GM12878 (cell line): ENCODE results near the gene TBRG4. TPM values are rescaled to one million over a fixed set of nuclear protein-coding genes. Genes with fewer than 3 reads are reported as not detected.

Experiments used
- ATAC-seq: fragments of 200-7000 bp; cut with Tn5 transposase; 3 replicates; pipeline ENCODE4 v1.9.1; 2020; ENCODE audit warnings: mild to moderate bottlenecking, moderate library complexity
- BruUV-seq: library from RNA; stranded (reverse); fragments of 400-500 nt; replicated peaks from 2 replicates; lab custom pipeline; 2021; lab: Mats Ljungman, UMichigan
- CTCF ChIA-PET: fragments of 300-600 bp; sonication (Branson Sonifier 250); formaldehyde crosslinking; extraction: SDS; loops from one replicate; lab custom pipeline; 2021; ENCODE audit warnings: inconsistent platforms; lab: Yijun Ruan, JAX
- POLR2A ChIA-PET: fragments of 350-600 bp; formaldehyde crosslinking; extraction: SDS; loops from one replicate; lab custom pipeline; 2021; ENCODE audit warnings: inconsistent platforms; lab: Charles Lee
- RAD21 ChIA-PET: fragments of 300-600 bp; sonication (Branson Sonifier 250); formaldehyde crosslinking; loops from one replicate; lab custom pipeline; 2023; ENCODE audit warnings: antibody characterized with exemption; ENCODE audit not compliant: unreplicated experiment; lab: Charles Lee
- SMC1A ChIA-PET: fragments of 300-600 bp; sonication (Branson Sonifier 250); formaldehyde crosslinking; loops from one replicate; lab custom pipeline; 2023; ENCODE audit not compliant: unreplicated experiment, uncharacterized antibody; lab: Charles Lee
- DNase-seq: peaks from one replicate; pipeline ENCODE4 v3.0.0-alpha.2; 2011; ENCODE audit warnings: low read depth, low spot score
- FAIRE-seq: peaks from 3 replicates; lab custom pipeline; 2011; peaks lifted over from hg19 to GRCh38; lab: Jason Lieb, UNC
- H2AFZ ChIP-seq: 2 replicates; pipeline ENCODE4 v1.6.0; 2011; ENCODE audit warnings: low read depth, low read length, control low read depth; ENCODE audit not compliant: control insufficient read depth
- H3K27ac ChIP-seq: 2 replicates; pipeline ENCODE4 v1.5.1; 2011; ENCODE audit warnings: control low read depth; ENCODE audit not compliant: control insufficient read depth, insufficient read depth
- H3K27me3 ChIP-seq, 2 experiments: replicated peaks in 1 of 2; 2 replicates each; pipeline versions ENCODE4 v1.6.0 to v1.6.1; 2011; ENCODE audit warnings: low read length in 1 of 2; ENCODE audit not compliant: control insufficient read depth in 2 of 2, insufficient read depth in 2 of 2
- H3K36me3 ChIP-seq, 2 experiments: 2 replicates each; pipeline ENCODE4 v1.5.1; 2011; ENCODE audit warnings: low read length in 1 of 2; ENCODE audit not compliant: control insufficient read depth in 2 of 2, insufficient read depth in 2 of 2
- H3K4me1 ChIP-seq: 2 replicates; pipeline ENCODE4 v1.6.1; 2011; ENCODE audit warnings: mild to moderate bottlenecking, low read length, moderate library complexity, mixed read lengths; ENCODE audit not compliant: control insufficient read depth, insufficient read depth
- H3K4me2 ChIP-seq: 2 replicates; pipeline ENCODE4 v1.6.0; 2011; ENCODE audit warnings: control low read depth; ENCODE audit not compliant: control insufficient read depth, insufficient read depth
- H3K4me3 ChIP-seq: fragments of 200-600 bp; sonication (generic); 2 replicates; pipeline ENCODE4 v1.5.1; 2016
- H3K79me2 ChIP-seq: 2 replicates; pipeline ENCODE4 v1.6.0; 2011; ENCODE audit warnings: low read length; ENCODE audit not compliant: control insufficient read depth, insufficient read depth
- H3K9ac ChIP-seq: 2 replicates; pipeline ENCODE4 v1.8.0; 2011; ENCODE audit warnings: low read length, control low read depth, mixed read lengths; ENCODE audit not compliant: control insufficient read depth, insufficient read depth
- H3K9me3 ChIP-seq: replicated peaks from 3 replicates; pipeline ENCODE4 v1.5.1; 2011; ENCODE audit warnings: mild to moderate bottlenecking, low read length; ENCODE audit not compliant: control insufficient read depth, insufficient read depth
- H4K20me1 ChIP-seq: 2 replicates; pipeline ENCODE4 v1.6.0; 2011; ENCODE audit not compliant: control insufficient read depth, insufficient read depth
- CBX5 ChIP-seq: sonication (generic); IDR thresholded peaks from 2 replicates; pipeline ENCODE4 v1.6.1; 2016; ENCODE audit warnings: low read depth, moderate library complexity, mild to moderate bottlenecking, inconsistent platforms
- LARP7 ChIP-seq: fragments of 450-650 bp; IDR thresholded peaks from 2 replicates; pipeline ENCODE4 v1.6.1; 2017; ENCODE audit warnings: mild to moderate bottlenecking
- MYC ChIP-seq: IDR thresholded peaks from 2 replicates; pipeline ENCODE4 v1.6.1; 2011; ENCODE audit warnings: mild to moderate bottlenecking, low read length, moderate library complexity, inconsistent platforms; ENCODE audit not compliant: insufficient read depth, insufficient replicate concordance, insufficient read length, severe bottlenecking
- NFYA ChIP-seq: IDR thresholded peaks from 2 replicates; pipeline ENCODE4 v1.6.1; 2011; ENCODE audit warnings: low read depth, mild to moderate bottlenecking, low read length, improper control_type of control experiment, borderline replicate concordance
- NR2F1 ChIP-seq: fragments of 450-650 bp; conservative IDR thresholded peaks from 2 replicates; pipeline ENCODE4 v1.6.1; 2017; ENCODE audit warnings: mild to moderate bottlenecking
- POU2F2 ChIP-seq: IDR thresholded peaks from 3 replicates; pipeline ENCODE4 v1.6.1; 2011; ENCODE audit warnings: low read depth, mild to moderate bottlenecking, low read length, borderline replicate concordance
- RAD51 ChIP-seq: fragments of 450-650 bp; IDR thresholded peaks from 2 replicates; pipeline ENCODE4 v1.6.1; 2016; ENCODE audit warnings: moderate library complexity, mild to moderate bottlenecking, inconsistent platforms
- ZNF687 ChIP-seq: fragments of 450-650 bp; IDR thresholded peaks from 2 replicates; pipeline ENCODE4 v1.6.1; 2017; ENCODE audit warnings: mild to moderate bottlenecking, moderate library complexity
- WGBS: methylation state at CpG from one replicate; pipeline ENCODE4 v1.1.6; 2016; ENCODE audit warnings: low lambda C conversion rate; ENCODE audit not compliant: insufficient replicate concordance, insufficient coverage; ENCODE audit errors: missing lambda C conversion rate; 5-methylcytosine and 5-hydroxymethylcytosine counted together
- in situ Hi-C: fragments of 300-500 bp; cut with MboI; formaldehyde crosslinking; loops from 9 replicates; pipeline ENCODE4 v1.14.3; 2018; ENCODE audit warnings: mixed read lengths
- intact Hi-C: fragments of 100-400 bp; cut with micrococcal nuclease; formaldehyde crosslinking; loops from one replicate; pipeline ENCODE4 v1.14.2; 2022; ENCODE audit not compliant: unreplicated experiment
- polyA plus RNA-seq, 11 experiments: library from polyadenylated mRNA; depleted of rRNA in 4 of 11; unstranded in 6 of 11; stranded (reverse) in 5 of 11; fragments of >200 nt; fragmentation: Nextera tagmentation in 4 of 11; fragmentation: Illumina TruSeq in 1 of 11; extraction: Ambion mirVana in 4 of 11; extraction: Trizol in 1 of 11; gene quantifications; 1 replicate in 1 of 11; 2 replicates in 10 of 11; pipeline versions ENCODE4 v1.2.1 to v1.2.3, GENCODE V29; 2011 to 2016; ENCODE audit warnings: inconsistent platforms in 2 of 11, missing spikeins in 2 of 11, low read depth in 1 of 11
- total RNA-seq, 4 experiments: library from RNA; depleted of rRNA in 3 of 4; stranded (reverse); fragments of >200 nt in 3 of 4; fragmentation: Illumina TruSeq in 1 of 4; extraction: Trizol in 1 of 4; gene quantifications; 2 replicates each; pipeline versions ENCODE4 v1.2.1 to v1.2.3, GENCODE V29; 2013 to 2021
- TF ChIP-seq, protein P1 (sequence below): fragments of 450-650 bp; IDR thresholded peaks from 2 replicates; pipeline ENCODE4 v1.6.1; 2017; ENCODE audit warnings: borderline replicate concordance

The TBRG4 gene
- total and polyA plus RNA-seq, 10 of the 15 experiments (the other 5 are each of a cell fraction or from before 2014, with no cell fraction given): 8.4 to 130 (median 118) TPM

- intact Hi-C loops (no loop called here), in situ Hi-C loops (no loop called here)
- H3K4me2 ChIP-seq: no peak overlapping the region
- no peaks in the 10 kb centered on the region for H3K36me3 ChIP-seq
- CTCF ChIA-PET: no interaction called here
- RAD21 ChIA-PET: interaction anchor here (1.6 kb wide), 1 partner anchor 70 kb away, joined by 4 read pairs; no protein-coding TSS in a partner anchor
- H3K9me3 ChIP-seq: no peaks in the 10 kb centered on the region
- POLR2A ChIA-PET: interaction anchor here (0.5 kb wide), 2 partner anchors 238 to 518 kb away, joined by 3 read pairs; no protein-coding TSS in a partner anchor
- no peak overlapping the region for H3K4me3 ChIP-seq
- ATAC-seq: no peak
- H3K79me2 ChIP-seq: no peaks in the 10 kb centered on the region
- H2AFZ ChIP-seq: no peak overlapping the region
- no peak for TF ChIP-seq CBX5
- no peak for TF ChIP-seq RAD51
- TF ChIP-seq, protein P1, sequence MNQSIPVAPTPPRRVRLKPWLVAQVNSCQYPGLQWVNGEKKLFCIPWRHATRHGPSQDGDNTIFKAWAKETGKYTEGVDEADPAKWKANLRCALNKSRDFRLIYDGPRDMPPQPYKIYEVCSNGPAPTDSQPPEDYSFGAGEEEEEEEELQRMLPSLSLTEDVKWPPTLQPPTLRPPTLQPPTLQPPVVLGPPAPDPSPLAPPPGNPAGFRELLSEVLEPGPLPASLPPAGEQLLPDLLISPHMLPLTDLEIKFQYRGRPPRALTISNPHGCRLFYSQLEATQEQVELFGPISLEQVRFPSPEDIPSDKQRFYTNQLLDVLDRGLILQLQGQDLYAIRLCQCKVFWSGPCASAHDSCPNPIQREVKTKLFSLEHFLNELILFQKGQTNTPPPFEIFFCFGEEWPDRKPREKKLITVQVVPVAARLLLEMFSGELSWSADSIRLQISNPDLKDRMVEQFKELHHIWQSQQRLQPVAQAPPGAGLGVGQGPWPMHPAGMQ: no peak
- no peak for TF ChIP-seq MYC
- no peak for TF ChIP-seq NFYA
- TF ChIP-seq LARP7: no peak
- no peak for TF ChIP-seq ZNF687
- TF ChIP-seq POU2F2: no peak
- TF ChIP-seq NR2F1: no peak
- 50% methylated on average over 7 of the region's 7 CpGs for WGBS
- peaks cover 2% of the 10 kb centered on the region in 2 experiments; a peak in 3 of 4 replicates for H3K27me3 ChIP-seq
- DNase-seq: no peak
- no peak overlapping the region for H3K27ac ChIP-seq
- H3K9ac ChIP-seq: no peak overlapping the region
- no peaks in the 10 kb centered on the region for H3K4me1 ChIP-seq
- no TSS peak for BruUV-seq
- H4K20me1 ChIP-seq: no peaks in the 10 kb centered on the region
- FAIRE-seq: no peak
- SMC1A ChIA-PET: interaction anchor here (0.7 kb wide), 1 partner anchor 210 kb away, joined by 3 read pairs; no protein-coding TSS in a partner anchor
These were observed 19.2 kb downstream of the TBRG4 start for GRCh38 chr7:45092100-45092930.
